Chondrocyte (in vitro differentiated cells): Measurements from ENCODE around the gene KCTD21. TPM values are rescaled to one million over a fixed set of nuclear protein-coding genes. Genes with fewer than 3 reads are reported as not detected.

ENCODE experiments used
- DNase-seq: peaks from one replicate; pipeline ENCODE4 v3.0.0; 2021; ENCODE audit warnings: mixed read lengths, low spot score
- H3K27ac Mint-ChIP-seq: one replicate; pipeline ENCODE4 v1.8.0; 2021; ENCODE audit warnings: mild to moderate bottlenecking, moderate library complexity, mixed read lengths; ENCODE audit not compliant: unreplicated experiment
- H3K27me3 Mint-ChIP-seq: 2 replicates; pipeline ENCODE4 v1.8.0; 2021; ENCODE audit warnings: low read depth, mixed read lengths
- H3K36me3 Mint-ChIP-seq: 2 replicates; pipeline ENCODE4 v1.8.0; 2021; ENCODE audit warnings: low read depth, mixed read lengths
- H3K4me1 Mint-ChIP-seq: 2 replicates; pipeline ENCODE4 v1.8.0; 2021; ENCODE audit warnings: low read depth, mild to moderate bottlenecking, mixed read lengths
- H3K4me3 Mint-ChIP-seq: one replicate; pipeline ENCODE4 v1.8.0; 2021; ENCODE audit warnings: mild to moderate bottlenecking, moderate library complexity, mixed read lengths; ENCODE audit not compliant: unreplicated experiment
- H3K9me3 Mint-ChIP-seq: 2 replicates; pipeline ENCODE4 v1.8.0; 2021; ENCODE audit warnings: low read depth, mixed read lengths
- total RNA-seq: library from RNA; stranded (reverse); gene quantifications from 3 replicates; pipeline ENCODE4 v1.2.1, GENCODE V29; 2021
- TF ChIP-seq, protein P1 (sequence below): fragments of 200-600 bp; sonication (generic); IDR thresholded peaks from 2 replicates; pipeline ENCODE4 v1.5.0; 2021; ENCODE audit warnings: antibody characterized with exemption, mild to moderate bottlenecking, moderate library complexity

The KCTD21 gene
- total RNA-seq, 1 donor from 2014 or later = 15.2 TPM

DNA sequence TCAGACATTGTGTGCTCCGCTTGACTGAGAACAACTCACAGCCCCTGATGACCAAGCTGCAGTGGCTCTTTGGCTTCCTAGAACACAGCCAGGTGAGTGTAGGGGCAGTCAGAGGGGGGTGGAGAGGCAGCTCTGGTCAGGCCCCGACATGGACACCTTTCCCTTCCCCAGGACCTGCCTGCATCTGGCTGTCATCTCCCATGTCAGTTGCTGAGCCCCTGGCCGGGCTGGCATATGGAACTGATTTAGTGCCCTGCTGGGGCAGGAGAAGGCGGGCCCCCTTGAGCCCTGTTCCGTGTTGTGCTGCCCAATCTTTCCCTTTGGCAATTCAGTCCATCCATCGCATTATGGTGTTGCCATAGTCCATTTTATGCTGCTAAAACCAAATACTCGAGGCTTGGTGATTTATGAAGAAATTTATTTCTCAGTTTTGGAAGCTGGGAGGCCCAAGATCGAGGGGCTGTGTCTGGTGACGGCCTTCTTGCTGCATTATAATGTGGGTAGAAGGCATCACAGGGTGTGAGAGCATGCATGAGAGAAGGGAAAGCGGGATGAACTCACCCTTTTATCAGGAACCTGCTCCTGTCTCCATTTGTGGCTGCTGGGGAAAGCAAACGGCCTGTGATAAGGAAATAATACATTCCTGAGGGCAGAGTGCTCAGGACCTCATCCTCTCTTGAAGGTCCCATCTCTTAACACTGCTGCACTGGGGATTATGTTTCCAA is 19.3 kb upstream of the KCTD21 start:
- peaks cover 42% of the 10 kb centered on the region for H3K36me3 Mint-ChIP-seq
- DNase-seq = no peak
- no peak overlapping the region for H3K27ac Mint-ChIP-seq
- H3K4me1 Mint-ChIP-seq = peaks cover 8% of the 10 kb centered on the region
- H3K4me3 Mint-ChIP-seq = no peak overlapping the region
- no peaks in the 10 kb centered on the region for H3K9me3 Mint-ChIP-seq
- TF ChIP-seq, protein P1, sequence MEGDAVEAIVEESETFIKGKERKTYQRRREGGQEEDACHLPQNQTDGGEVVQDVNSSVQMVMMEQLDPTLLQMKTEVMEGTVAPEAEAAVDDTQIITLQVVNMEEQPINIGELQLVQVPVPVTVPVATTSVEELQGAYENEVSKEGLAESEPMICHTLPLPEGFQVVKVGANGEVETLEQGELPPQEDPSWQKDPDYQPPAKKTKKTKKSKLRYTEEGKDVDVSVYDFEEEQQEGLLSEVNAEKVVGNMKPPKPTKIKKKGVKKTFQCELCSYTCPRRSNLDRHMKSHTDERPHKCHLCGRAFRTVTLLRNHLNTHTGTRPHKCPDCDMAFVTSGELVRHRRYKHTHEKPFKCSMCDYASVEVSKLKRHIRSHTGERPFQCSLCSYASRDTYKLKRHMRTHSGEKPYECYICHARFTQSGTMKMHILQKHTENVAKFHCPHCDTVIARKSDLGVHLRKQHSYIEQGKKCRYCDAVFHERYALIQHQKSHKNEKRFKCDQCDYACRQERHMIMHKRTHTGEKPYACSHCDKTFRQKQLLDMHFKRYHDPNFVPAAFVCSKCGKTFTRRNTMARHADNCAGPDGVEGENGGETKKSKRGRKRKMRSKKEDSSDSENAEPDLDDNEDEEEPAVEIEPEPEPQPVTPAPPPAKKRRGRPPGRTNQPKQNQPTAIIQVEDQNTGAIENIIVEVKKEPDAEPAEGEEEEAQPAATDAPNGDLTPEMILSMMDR = no peak
- no peaks in the 10 kb centered on the region for H3K27me3 Mint-ChIP-seq

DNA sequence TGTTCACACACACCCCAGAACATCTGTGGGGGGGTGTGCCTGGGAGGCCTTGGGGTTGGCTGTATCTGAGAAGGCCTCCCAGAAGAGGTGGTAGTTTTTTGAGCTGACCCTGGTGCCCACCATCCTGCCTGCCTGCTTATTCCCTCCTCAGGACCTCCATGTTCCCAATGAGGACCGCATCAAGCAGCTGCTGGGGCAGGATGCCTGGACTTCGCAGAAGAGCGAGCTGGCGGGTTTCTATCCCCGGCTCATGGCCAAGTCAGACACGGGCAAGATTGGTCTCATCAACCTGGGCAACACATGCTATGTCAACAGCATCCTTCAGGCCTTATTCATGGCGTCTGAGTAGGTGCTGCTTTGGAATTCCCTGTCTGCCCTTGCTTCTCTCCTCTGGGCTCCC is 17.3 kb upstream of the KCTD21 start:
- Mint-ChIP-seq H3K27me3 (no peaks in the 10 kb centered on the region), H3K4me1 (no peaks in the 10 kb centered on the region), H3K9me3 (no peaks in the 10 kb centered on the region), H3K4me3 (no peak overlapping the region), H3K27ac (no peak overlapping the region), H3K36me3 (peaks cover 36% of the 10 kb centered on the region)
- TF ChIP-seq, protein P1 = no peak
- no peak for DNase-seq

DNA sequence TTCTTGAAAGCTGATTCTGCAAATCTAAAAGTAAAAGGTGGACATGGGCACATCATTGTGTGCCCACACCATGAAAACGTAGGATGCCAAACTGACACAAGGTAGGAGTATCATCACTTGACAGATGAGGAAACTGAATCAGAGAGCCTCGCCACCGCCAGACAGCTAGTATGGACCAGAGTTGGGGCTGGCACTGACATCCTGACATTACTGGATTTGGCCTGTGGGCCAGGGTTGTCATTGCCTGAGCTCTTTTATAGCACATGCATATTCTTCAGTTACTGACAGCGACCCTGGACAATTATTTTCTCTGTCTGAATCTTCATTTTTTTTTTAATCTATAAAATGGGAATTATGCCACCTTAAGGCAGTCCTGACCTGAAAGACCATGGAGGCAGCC is 16.8 kb upstream of the KCTD21 start:
- DNase-seq = no peak
- H3K36me3 Mint-ChIP-seq = peaks cover 32% of the 10 kb centered on the region
- H3K27ac Mint-ChIP-seq = no peak overlapping the region
- no peaks in the 10 kb centered on the region for H3K27me3 Mint-ChIP-seq
- TF ChIP-seq, protein P1 = no peak
- H3K9me3 Mint-ChIP-seq = no peaks in the 10 kb centered on the region
- H3K4me1 Mint-ChIP-seq = no peaks in the 10 kb centered on the region
- no peak overlapping the region for H3K4me3 Mint-ChIP-seq

DNA sequence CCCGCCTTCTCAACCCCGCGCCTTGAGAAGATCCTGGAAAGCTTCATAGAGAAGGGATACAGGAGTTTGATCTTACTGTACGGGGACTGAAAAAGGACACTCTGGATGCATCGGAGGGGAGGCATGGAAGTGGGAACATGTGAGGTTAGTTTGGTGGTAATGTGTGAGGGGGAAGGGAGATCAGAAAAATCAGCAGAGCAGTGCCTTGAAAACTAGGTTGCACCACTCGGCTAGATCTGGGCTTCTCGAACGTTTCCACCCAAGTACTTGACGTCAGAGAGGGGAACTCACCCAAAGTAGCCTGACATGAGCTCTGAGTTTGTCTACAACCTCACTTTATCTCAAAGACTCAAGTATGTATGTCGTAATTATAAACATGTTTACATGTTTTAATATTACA is 14.8 kb upstream of the KCTD21 start:
- no peaks in the 10 kb centered on the region for H3K4me1 Mint-ChIP-seq
- DNase-seq = no peak
- peaks cover 23% of the 10 kb centered on the region for H3K36me3 Mint-ChIP-seq
- no peaks in the 10 kb centered on the region for H3K27me3 Mint-ChIP-seq
- H3K27ac Mint-ChIP-seq = no peak overlapping the region
- H3K4me3 Mint-ChIP-seq = no peak overlapping the region
- H3K9me3 Mint-ChIP-seq = no peaks in the 10 kb centered on the region
- TF ChIP-seq, protein P1 = no peak

DNA sequence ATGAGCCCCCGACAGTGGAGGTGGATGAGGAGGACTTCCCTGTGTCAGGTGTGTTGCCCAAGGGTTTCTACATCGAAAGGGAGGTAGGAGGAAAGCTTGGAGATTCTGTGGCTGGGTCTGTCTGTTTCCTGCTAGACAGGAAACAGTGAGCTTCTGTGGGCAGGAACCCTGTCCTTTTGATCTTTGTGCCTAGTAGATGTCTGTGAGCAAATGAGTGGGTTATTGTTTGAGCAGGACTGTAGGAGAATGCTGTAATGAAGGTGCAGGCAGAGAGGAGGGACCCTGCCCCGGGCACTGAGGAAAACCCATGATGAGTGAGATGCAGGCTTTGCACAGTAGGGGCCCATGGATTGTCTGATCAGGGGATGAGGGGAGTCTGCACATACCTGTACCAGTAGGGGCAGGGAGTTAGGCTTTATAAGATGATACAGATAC is 14.3 kb upstream of the KCTD21 start:
- TF ChIP-seq, protein P1 = no peak

More for the DNA sequence above, 14.3 kb upstream of the KCTD21 start:
- H3K9me3 Mint-ChIP-seq = no peaks in the 10 kb centered on the region
- no peaks in the 10 kb centered on the region for H3K27me3 Mint-ChIP-seq
- no peaks in the 10 kb centered on the region for H3K4me1 Mint-ChIP-seq
- H3K27ac Mint-ChIP-seq = peak overlapping the region; percentile 24
- H3K36me3 Mint-ChIP-seq = peaks cover 20% of the 10 kb centered on the region
- H3K4me3 Mint-ChIP-seq = no peak overlapping the region
- no peak for DNase-seq
